ENCODE results near the gene REC8.

GRCh38 chr14:24141097-24141880, 30.6 kb upstream of the REC8 start, which contains the start of gene EMC9:
- no peak for TF ChIP-seq POLR2A (IDR thresholded peaks at IDR 0.05)
- peak; percentile 54 to 78 for TF ChIP-seq CTCF (IDR thresholded peaks at IDR 0.05)
- no peak for TF ChIP-seq EP300 (IDR thresholded peaks at IDR 0.05)

Data from suprapubic skin (tissue), 3 donors.